ENCODE results near the gene CFAP77. TPM values are rescaled to one million over a fixed set of nuclear protein-coding genes. Genes with fewer than 3 reads are reported as not detected.

The CFAP77 gene
- total and polyA plus RNA-seq, 2 of the 8 experiments (the other 6 are each of a cell fraction or from before 2014, with no cell fraction given): 0.63 to 0.97 TPM

DNA sequence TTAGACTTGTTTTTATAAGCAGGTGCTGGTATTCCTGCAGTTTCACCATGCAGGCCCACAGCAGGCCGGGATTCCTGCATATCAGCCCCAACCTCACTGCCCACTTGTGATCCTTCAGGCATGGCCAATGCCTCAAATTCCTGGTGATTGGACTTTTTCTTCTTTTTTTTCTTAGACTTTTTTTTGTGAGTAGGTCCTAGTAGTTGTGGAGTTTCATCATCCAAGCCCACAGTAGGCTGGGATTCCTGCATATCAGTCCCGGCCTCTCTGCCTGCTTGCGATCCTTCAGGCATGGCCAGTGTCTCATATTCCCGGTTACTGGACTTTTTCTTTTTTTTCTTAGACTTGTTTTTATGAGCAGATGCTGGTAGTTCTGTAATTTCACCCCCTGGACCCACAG lies 8.2 kb upstream of the CFAP77 start:
- H2AFZ ChIP-seq (ENCODE audit: low read length): no peak overlapping the region
- no peak overlapping the region for H3K14ac ChIP-seq (ENCODE audit: insufficient read length)
- peaks cover 0 to 37% of the 10 kb centered on the region in 2 experiments; a peak in 2 of 4 replicates for H3K79me2 ChIP-seq (ENCODE audit: control insufficient read depth in 1 of 2, insufficient read depth in 2 of 2, low read length in 2 of 2)
- POLR2A ChIA-PET (ENCODE audit: partially characterized antibody): interaction anchor here (1.2 to 1.3 kb wide), 2 partner anchors 10 to 52 kb away, joined by 3 read pairs; no protein-coding TSS in a partner anchor
- H3K9me3 ChIP-seq (ENCODE audit: insufficient read depth in 2 of 2, low read depth in 1 of 2, low read length in 1 of 2): no peaks in the 10 kb centered on the region
- H3K23me2 ChIP-seq (ENCODE audit: low read depth, low read length): peaks cover 5% of the 10 kb centered on the region; the same call in 1 of the 2 replicates
- no peak overlapping the region for H4K5ac ChIP-seq (ENCODE audit: insufficient read length, low read depth, low read length)
- DNase-seq (ENCODE audit: low read depth in 1 of 2, low spot score in 2 of 2): no peak
- peaks cover 14 to 49% (median 32%) of the 10 kb centered on the region in 4 experiments for H3K36me3 ChIP-seq (ENCODE audit: control insufficient read depth in 2 of 4, insufficient read depth in 4 of 4, low read length in 3 of 4)
- no peak overlapping the region for H3K4me2 ChIP-seq (ENCODE audit: insufficient read depth in 1 of 2, low read depth in 2 of 2, low read length in 2 of 2)
- H3K4me3 ChIP-seq (ENCODE audit: extremely low read depth in 1 of 4, insufficient read depth in 2 of 4, low read depth in 3 of 4, low read length in 4 of 4): no peak overlapping the region
- H3K27ac ChIP-seq (ENCODE audit: low read depth, low read length): no peak overlapping the region
- no peaks in the 10 kb centered on the region for H3K27me3 ChIP-seq (replicated peaks in 1 of 4; ENCODE audit: control insufficient read depth in 3 of 4, extremely low read depth in 1 of 4, insufficient read depth in 3 of 4, low read length in 3 of 4)
- H3K4me1 ChIP-seq (replicated peaks in 1 of 4; ENCODE audit: control insufficient read depth in 3 of 4, insufficient read depth in 4 of 4, low read length in 3 of 4): peaks cover 0 to 3% (median 1%) of the 10 kb centered on the region in 4 experiments; a peak in 2 of 7 replicates
- no peak overlapping the region for H3K56ac ChIP-seq (replicated peaks; ENCODE audit: insufficient read length, low read depth, low read length)
- H2AK5ac ChIP-seq (ENCODE audit: low read depth, low read length): no peak overlapping the region
- H4K91ac ChIP-seq (replicated peaks; ENCODE audit: insufficient read length, low read length): no peak overlapping the region
- H3K23ac ChIP-seq (ENCODE audit: insufficient read length): no peak overlapping the region
- H3K9ac ChIP-seq (replicated peaks in 1 of 4; ENCODE audit: extremely low read depth in 1 of 4, low read depth in 3 of 4, low read length in 3 of 4): no peak overlapping the region
- H4K20me1 ChIP-seq (replicated peaks in 1 of 2; ENCODE audit: control insufficient read depth in 1 of 2, insufficient read depth in 2 of 2, low read length in 2 of 2): peaks cover 2 to 4% of the 10 kb centered on the region in 2 experiments
- H2BK20ac ChIP-seq (ENCODE audit: low read length): no peak overlapping the region
- peaks cover 8% of the 10 kb centered on the region for H3K79me1 ChIP-seq (ENCODE audit: low read depth, low read length)
- no peak overlapping the region for H3K4ac ChIP-seq (replicated peaks; ENCODE audit: insufficient read length, low read depth, low read length)
- H2BK15ac ChIP-seq (ENCODE audit: low read length): no peak overlapping the region
- no peak overlapping the region for H2BK5ac ChIP-seq (ENCODE audit: low read depth, low read length)
- no peak overlapping the region for H2BK12ac ChIP-seq (ENCODE audit: low read depth, low read length)
- H4K8ac ChIP-seq (ENCODE audit: extremely low read depth, insufficient read depth, low read length): no peak overlapping the region
- no peak overlapping the region for H2BK120ac ChIP-seq (replicated peaks; ENCODE audit: low read depth, low read length)
- CTCF ChIA-PET (ENCODE audit: partially characterized antibody): interaction anchor here (0.7 kb wide), 1 partner anchor 326 kb away, joined by 4 read pairs; no protein-coding TSS in a partner anchor
- FAIRE-seq: no peak
- WGBS, 2 experiments (ENCODE audit: extremely low coverage in 1 of 2, insufficient coverage in 1 of 2, insufficient read length in 1 of 2, insufficient replicate concordance in 2 of 2, low coverage in 1 of 2, low lambda C conversion rate in 2 of 2, missing lambda C conversion rate in 1 of 2): 90% methylated on average over 4 of the region's 4 CpGs; no CpG with 5 or more reads in 1 of the 2 experiments
- H3K18ac ChIP-seq (ENCODE audit: extremely low read depth, low read length): no peak overlapping the region
- TF ChIP-seq SRF (IDR thresholded peaks at IDR 0.05; ENCODE audit: low read depth, low read length): no peak
- TF ChIP-seq HDAC2 (IDR thresholded peaks at IDR 0.05; ENCODE audit: borderline replicate concordance in 1 of 2, low read depth in 2 of 2, low read length in 2 of 2): no peak
- no peak for TF ChIP-seq EP300 (IDR thresholded peaks at IDR 0.05; ENCODE audit: borderline replicate concordance in 1 of 2, low read depth in 2 of 2, low read length in 2 of 2)
- TF ChIP-seq BCL11A (IDR thresholded peaks at IDR 0.05; ENCODE audit: low read depth in 2 of 2, low read length in 2 of 2): no peak
- TF ChIP-seq TAF7 (optimal IDR thresholded peaks at IDR 0.05; ENCODE audit: borderline replicate concordance, low read depth, low read length): no peak
- no peak for TF ChIP-seq CHD1 (IDR thresholded peaks at IDR 0.05; ENCODE audit: low read depth, low read length)
- no peak for TF ChIP-seq CBX8 (IDR thresholded peaks at IDR 0.05; ENCODE audit: borderline replicate concordance, low read depth, low read length)
- TF ChIP-seq KDM1A (IDR thresholded peaks at IDR 0.05; ENCODE audit: borderline replicate concordance, low read length): no peak
- no peak for TF ChIP-seq ASH2L (IDR thresholded peaks at IDR 0.05; ENCODE audit: low read length)
- no peak for TF ChIP-seq NANOG (IDR thresholded peaks at IDR 0.05; ENCODE audit: insufficient read depth, low read depth, low read length, poor library complexity, severe bottlenecking)
- no peak for TF ChIP-seq HDAC6 (IDR thresholded peaks at IDR 0.05; ENCODE audit: low read depth, low read length)
- TF ChIP-seq KDM4A (IDR thresholded peaks at IDR 0.05; ENCODE audit: low read depth, low read length, severe bottlenecking): no peak
- TF ChIP-seq POU5F1 (IDR thresholded peaks at IDR 0.05; ENCODE audit: low read depth, low read length): no peak
- TF ChIP-seq KDM5A (IDR thresholded peaks at IDR 0.05; ENCODE audit: low read length): no peak

Measured in H1 (cell line).